Prostate gland (tissue), 2 donors: ENCODE results near the gene PCNX1. TPM values are rescaled to one million over a fixed set of nuclear protein-coding genes. Genes with fewer than 3 reads are reported as not detected.
"Not testable (repeated sequence)": the region's sequence is repeated elsewhere in the genome, so short reads cannot be mapped to it uniquely, and the experiment has no call there.

Experiments
- DNase-seq: peaks from one replicate; pipeline ENCODE4 v3.0.0-alpha.2; 2019; ENCODE audit warnings: low spot score
- H3K27ac ChIP-seq, 2 donors: fragments of 200-600 bp; sonication (generic); 2 replicates each; pipeline ENCODE4 v1.5.1; 2017 to 2019
- H3K27me3 ChIP-seq: fragments of 200-600 bp; sonication (generic); replicated peaks from 2 replicates; pipeline ENCODE4 v1.5.1; 2019; ENCODE audit not compliant: insufficient read depth
- H3K36me3 ChIP-seq, 2 donors: fragments of 200-600 bp; sonication (generic); 1 replicate in 1 of 2; 2 replicates in 1 of 2; pipeline versions ENCODE4 v1.5.1 to v1.8.1; 2017 to 2019
- H3K4me1 ChIP-seq: fragments of 200-600 bp; sonication (generic); replicated peaks from 2 replicates; pipeline ENCODE4 v1.5.1; 2019
- H3K4me3 ChIP-seq, 2 donors: fragments of 200-600 bp; sonication (generic); 2 replicates each; pipeline ENCODE4 v1.5.1; 2017 to 2019
- H3K9me3 ChIP-seq: fragments of 200-600 bp; sonication (generic); 2 replicates; pipeline ENCODE4 v1.5.1; 2017
- POLR2A ChIP-seq: fragments of 450-650 bp; IDR thresholded peaks from one replicate; pipeline ENCODE4 v1.6.1; 2016; ENCODE audit warnings: antibody characterized with exemption, mild to moderate bottlenecking
- POLR2AphosphoS5 ChIP-seq: sonication (generic); formaldehyde crosslinking; IDR thresholded peaks from one replicate; pipeline ENCODE4 v1.6.1; 2017; ENCODE audit warnings: antibody characterized with exemption
- WGBS: methylation state at CpG from one replicate; pipeline ENCODE4 v1.1.5; 2018; 5-methylcytosine and 5-hydroxymethylcytosine counted together
- intact Hi-C: fragments of 100-400 bp; cut with DNase I; formaldehyde crosslinking; loops from one replicate; pipeline ENCODE4 v1.14.2; 2022
- total RNA-seq, 2 donors: library from RNA; depleted of rRNA; stranded (reverse); fragments of >200 nt; gene quantifications; one replicate each; pipeline ENCODE4 v1.1.0, GENCODE V29; 2016
- TF ChIP-seq, protein P1 (sequence below), 4 experiments: fragments of 200-600 bp in 2 of 4; fragments of 450-650 bp in 2 of 4; sonication (generic) in 2 of 4; IDR thresholded peaks; 1 replicate in 3 of 4; 2 replicates in 1 of 4; pipeline ENCODE4 v1.5.1; 2016 to 2019; ENCODE audit warnings: antibody characterized with exemption in 4 of 4, mild to moderate bottlenecking in 2 of 4, moderate library complexity in 2 of 4

PCNX1 gene
- total RNA-seq, 2 donors from 2014 or later = 24.5 to 66.5 TPM

DNA sequence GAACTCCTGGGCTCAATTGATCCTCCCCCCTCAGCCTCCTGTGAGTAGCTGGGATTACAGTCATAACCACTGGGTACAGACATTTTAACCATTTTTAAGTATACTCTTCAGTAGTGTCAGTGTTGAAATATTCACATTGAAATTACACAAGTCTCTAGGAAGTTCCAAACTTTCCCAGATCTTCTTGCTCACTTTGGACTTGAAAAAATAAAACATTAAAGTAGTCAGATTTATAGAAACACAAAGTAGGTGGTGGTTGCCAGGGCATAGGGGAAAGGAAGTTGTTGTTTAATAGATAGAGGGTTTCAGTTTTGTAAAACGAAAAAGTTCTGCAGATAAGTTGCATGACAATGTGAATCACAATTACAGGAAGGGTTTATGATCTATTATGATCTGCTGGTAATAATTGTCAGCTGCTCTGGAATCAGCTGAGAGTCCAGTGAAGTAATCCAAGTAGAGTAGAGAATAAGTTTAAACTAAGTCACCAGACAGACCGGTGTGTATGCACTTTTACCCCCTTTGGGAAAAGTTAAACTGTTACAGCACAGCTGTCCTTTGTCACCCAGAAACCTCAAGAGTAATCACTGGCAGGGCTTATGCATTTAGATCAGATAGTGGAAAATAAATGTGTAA lies 27.4 kb downstream of the PCNX1 start:
- 14% methylated on average over 2 of the region's 2 CpGs for WGBS
- Histone ChIP-seq H3K27ac (no peak overlapping the region), H3K36me3 (no peaks in the 10 kb centered on the region), H3K4me1 (no peaks in the 10 kb centered on the region), H3K27me3 (no peaks in the 10 kb centered on the region), H3K4me3 (no peak overlapping the region), H3K9me3 (no peaks in the 10 kb centered on the region)
- DNase-seq = no peak
- intact Hi-C loops = no loop called here
- no peak for TF ChIP-seq POLR2AphosphoS5
- TF ChIP-seq, protein P1, sequence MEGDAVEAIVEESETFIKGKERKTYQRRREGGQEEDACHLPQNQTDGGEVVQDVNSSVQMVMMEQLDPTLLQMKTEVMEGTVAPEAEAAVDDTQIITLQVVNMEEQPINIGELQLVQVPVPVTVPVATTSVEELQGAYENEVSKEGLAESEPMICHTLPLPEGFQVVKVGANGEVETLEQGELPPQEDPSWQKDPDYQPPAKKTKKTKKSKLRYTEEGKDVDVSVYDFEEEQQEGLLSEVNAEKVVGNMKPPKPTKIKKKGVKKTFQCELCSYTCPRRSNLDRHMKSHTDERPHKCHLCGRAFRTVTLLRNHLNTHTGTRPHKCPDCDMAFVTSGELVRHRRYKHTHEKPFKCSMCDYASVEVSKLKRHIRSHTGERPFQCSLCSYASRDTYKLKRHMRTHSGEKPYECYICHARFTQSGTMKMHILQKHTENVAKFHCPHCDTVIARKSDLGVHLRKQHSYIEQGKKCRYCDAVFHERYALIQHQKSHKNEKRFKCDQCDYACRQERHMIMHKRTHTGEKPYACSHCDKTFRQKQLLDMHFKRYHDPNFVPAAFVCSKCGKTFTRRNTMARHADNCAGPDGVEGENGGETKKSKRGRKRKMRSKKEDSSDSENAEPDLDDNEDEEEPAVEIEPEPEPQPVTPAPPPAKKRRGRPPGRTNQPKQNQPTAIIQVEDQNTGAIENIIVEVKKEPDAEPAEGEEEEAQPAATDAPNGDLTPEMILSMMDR (IDR thresholded peaks at IDR 0.05) = no peak
- TF ChIP-seq POLR2A = no peak

DNA sequence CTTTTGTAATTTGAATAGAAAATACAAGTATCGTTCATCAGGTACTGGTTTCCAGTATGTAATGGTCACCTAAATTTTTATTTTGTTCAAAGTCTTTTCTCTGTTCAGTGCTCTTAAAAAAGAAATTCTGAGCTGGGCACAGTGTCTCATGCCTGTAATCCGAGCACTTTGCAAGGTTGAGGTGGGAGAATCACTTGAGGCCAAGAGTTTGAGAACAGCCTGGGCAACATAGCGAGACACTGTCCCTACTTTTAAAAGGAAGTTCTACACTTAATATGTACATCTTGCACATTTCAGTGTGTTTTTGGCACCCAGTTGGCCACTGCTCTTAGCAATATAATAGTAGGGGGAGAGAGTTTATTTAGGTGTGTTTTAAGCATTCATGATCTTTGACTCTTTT lies 27.9 kb downstream of the PCNX1 start:
- TF ChIP-seq POLR2A = no peak
- TF ChIP-seq, protein P1 (IDR thresholded peaks at IDR 0.05) = no peak
- no peak overlapping the region for H3K27ac ChIP-seq
- H3K9me3 ChIP-seq = no peaks in the 10 kb centered on the region
- WGBS = 44% methylated on average over 3 of the region's 3 CpGs
- intact Hi-C loops = no loop called here
- no peaks in the 10 kb centered on the region for H3K27me3 ChIP-seq
- H3K4me1 ChIP-seq = no peaks in the 10 kb centered on the region
- DNase-seq = no peak
- H3K4me3 ChIP-seq = no peak overlapping the region
- no peaks in the 10 kb centered on the region for H3K36me3 ChIP-seq

DNA sequence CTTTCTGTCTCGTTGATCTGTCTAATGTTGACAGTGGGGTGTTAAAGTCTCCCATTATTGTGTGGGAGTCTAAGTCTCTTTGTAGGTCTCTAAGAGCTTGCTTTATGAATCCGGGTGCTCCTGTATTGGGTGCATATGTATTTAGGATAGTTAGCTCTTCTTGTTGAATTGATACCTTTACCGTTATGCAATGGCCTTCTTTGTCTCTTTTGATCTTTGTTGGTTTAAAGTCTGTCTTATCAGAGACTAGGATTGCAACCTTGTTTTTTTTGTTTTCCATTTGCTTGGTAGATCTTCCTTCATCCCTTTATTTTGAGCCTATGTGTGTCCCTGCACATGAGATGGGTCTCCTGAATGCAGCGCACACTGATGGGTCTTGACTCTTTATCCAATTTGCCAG lies 32.4 kb downstream of the PCNX1 start:
- 98% methylated on average over 4 of the region's 4 CpGs for whole genome bisulfite sequencing
- H3K9me3 ChIP-seq, H3K4me3 ChIP-seq, H3K4me1 ChIP-seq, DNase-seq, H3K36me3 ChIP-seq, intact Hi-C loops, H3K27ac ChIP-seq, H3K27me3 ChIP-seq: not testable (repeated sequence)

DNA sequence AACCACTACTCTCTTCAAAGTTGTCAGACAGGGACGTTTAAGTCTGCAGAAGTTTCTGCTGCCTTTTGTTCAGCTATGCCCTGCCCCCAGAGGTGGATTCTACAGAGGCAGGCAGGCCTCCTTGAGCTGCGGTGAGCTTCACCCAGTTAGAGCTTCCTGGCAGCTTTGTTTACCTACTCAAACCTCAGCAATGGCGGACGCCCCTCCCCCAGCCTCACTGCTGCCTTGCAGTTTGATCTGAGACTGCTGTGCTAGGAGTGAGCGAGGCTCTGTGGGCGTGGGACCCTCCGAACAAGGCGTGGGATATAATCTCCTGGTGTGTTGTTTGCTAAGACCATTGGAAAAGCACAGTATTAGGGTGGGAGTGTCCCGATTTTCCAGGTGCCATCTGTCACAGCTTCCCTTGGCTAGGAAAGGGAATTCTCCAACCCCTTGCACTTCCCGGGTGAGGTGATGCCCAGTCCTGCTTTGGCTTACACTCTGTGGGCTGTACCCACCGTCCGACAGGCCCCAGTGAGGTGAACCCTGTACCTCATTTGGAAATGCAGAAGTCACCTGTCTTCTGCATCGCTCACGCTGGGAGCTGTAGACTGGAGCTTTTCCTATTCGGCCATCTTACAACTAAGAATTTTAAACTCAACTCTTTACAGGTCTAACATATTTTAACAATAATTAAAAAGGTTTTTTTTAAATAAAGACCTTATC lies 34.5 kb downstream of the PCNX1 start:
- H3K36me3 ChIP-seq, intact Hi-C loops: not testable (repeated sequence)

DNA sequence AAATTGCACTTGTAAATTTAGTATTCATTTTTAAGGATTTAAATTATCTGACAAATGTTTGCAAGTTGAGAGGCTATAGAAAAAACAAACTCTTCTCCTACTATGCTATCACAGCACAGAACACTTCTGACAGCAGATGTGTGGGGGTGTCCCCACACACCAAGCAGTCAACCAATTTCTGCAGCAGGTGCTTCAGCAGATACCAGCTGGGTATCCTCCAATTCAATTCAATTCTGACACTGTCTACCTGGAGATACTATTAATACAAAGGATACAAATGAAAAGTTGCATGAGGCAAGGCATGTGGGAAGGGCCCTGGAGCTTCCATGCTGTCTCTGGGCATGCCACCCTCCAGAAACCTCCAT lies 35.1 kb downstream of the PCNX1 start:
- Histone ChIP-seq H3K27me3 (no peaks in the 10 kb centered on the region), H3K4me1 (no peaks in the 10 kb centered on the region), H3K27ac (no peak overlapping the region), H3K4me3 (no peak overlapping the region), H3K36me3 (no peaks in the 10 kb centered on the region), H3K9me3 (no peaks in the 10 kb centered on the region)
- TF ChIP-seq, protein P1 (IDR thresholded peaks at IDR 0.05) = no peak
- no peak for TF ChIP-seq POLR2AphosphoS5
- TF ChIP-seq POLR2A = no peak
- no peak for DNase-seq
- intact Hi-C loops = no loop called here

More for the DNA sequence above, 34.5 kb downstream of the PCNX1 start:
- H3K9me3 ChIP-seq, H3K4me1 ChIP-seq, DNase-seq, H3K4me3 ChIP-seq, H3K27me3 ChIP-seq, H3K27ac ChIP-seq: not testable (repeated sequence)
- WGBS = 96% methylated on average over 15 of the region's 15 CpGs

DNA sequence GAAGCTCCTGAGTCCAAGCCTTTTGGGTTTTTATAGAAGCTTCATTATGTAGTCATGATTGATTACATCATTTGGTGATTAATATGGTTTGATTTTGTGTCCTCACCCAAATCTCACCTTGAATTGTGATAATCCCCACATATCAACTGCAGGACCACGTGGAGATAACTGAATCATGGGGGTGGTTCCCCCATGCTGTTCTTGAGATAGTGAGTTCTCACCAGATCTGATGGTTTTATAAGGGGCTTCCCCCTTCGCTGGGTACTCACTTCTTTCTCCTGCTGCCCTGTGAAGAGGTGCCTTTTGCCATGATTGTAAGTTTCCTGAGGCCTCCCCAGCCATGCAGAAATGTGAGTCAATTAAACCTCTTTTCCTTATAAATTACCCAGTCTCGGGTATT lies 35.5 kb downstream of the PCNX1 start:
- H3K9me3 ChIP-seq, DNase-seq, H3K27me3 ChIP-seq, H3K4me1 ChIP-seq, H3K4me3 ChIP-seq, H3K36me3 ChIP-seq, H3K27ac ChIP-seq, intact Hi-C loops: not testable (repeated sequence)
- 97% methylated on average over 3 of the region's 3 CpGs for WGBS
